NCI-H446 (cell line): ENCODE data around the gene UBE2H.

ENCODE experiments used
- DNase-seq, 2 experiments: peaks; one replicate each; lab custom pipeline; 2025; lab: John Stamatoyannopoulos, UW

The UBE2H gene

GRCh38 chr7:129950191-129950932 lies 2.4 kb downstream of the UBE2H start:
- no peak for DNase-seq

GRCh38 chr7:129949292-129950133 lies 3.2 kb downstream of the UBE2H start:
- DNase-seq: no peak

GRCh38 chr7:129948877-129949291 lies 3.9 kb downstream of the UBE2H start:
- DNase-seq: no peak

- no peak for DNase-seq
These were observed 4.4 kb downstream of the UBE2H start for GRCh38 chr7:129948338-129948737.

- no peak for DNase-seq
These were observed 5.1 kb downstream of the UBE2H start for GRCh38 chr7:129947701-129948100.

- no peak for DNase-seq
These were observed 5.7 kb downstream of the UBE2H start for GRCh38 chr7:129947049-129947448.

- DNase-seq: no peak
These were observed 6.5 kb downstream of the UBE2H start for GRCh38 chr7:129946282-129946681.

GRCh38 chr7:129943352-129943751 lies 9.4 kb downstream of the UBE2H start:
- no peak for DNase-seq

GRCh38 chr7:129940329-129940728 lies 12.4 kb downstream of the UBE2H start:
- no peak for DNase-seq

GRCh38 chr7:129939881-129940280 lies 12.9 kb downstream of the UBE2H start:
- DNase-seq: no peak

GRCh38 chr7:129933627-129934026 lies 19.1 kb downstream of the UBE2H start:
- DNase-seq: no peak

- DNase-seq: no peak
These were observed 26.1 kb downstream of the UBE2H start for GRCh38 chr7:129926618-129927017.

- no peak for DNase-seq
These were observed 27.3 kb downstream of the UBE2H start for GRCh38 chr7:129925416-129926002.

- no peak for DNase-seq
These were observed 28.2 kb downstream of the UBE2H start for GRCh38 chr7:129924602-129925001.

- DNase-seq: peak in 1 of 2 experiments; percentile 5
These were observed 29.1 kb downstream of the UBE2H start for GRCh38 chr7:129923709-129924108.

- no peak for DNase-seq
These were observed 33.3 kb downstream of the UBE2H start for GRCh38 chr7:129919492-129919891.

GRCh38 chr7:129918922-129919321 lies 33.8 kb downstream of the UBE2H start:
- DNase-seq: no peak

GRCh38 chr7:129917934-129918333 lies 34.8 kb downstream of the UBE2H start:
- DNase-seq: no peak

GRCh38 chr7:129914536-129915272 lies 38.1 kb downstream of the UBE2H start:
- DNase-seq: no peak

- no peak for DNase-seq
These were observed 39.3 kb downstream of the UBE2H start for GRCh38 chr7:129913428-129913827.

- DNase-seq: no peak
These were observed 41.0 kb downstream of the UBE2H start for GRCh38 chr7:129911790-129912189.

GRCh38 chr7:129909669-129910068 lies 43.1 kb downstream of the UBE2H start:
- DNase-seq: no peak
